ENCODE measurements around the gene TUBAL3.

The TUBAL3 gene

GRCh38 chr10:5399332-5399731 lies 5.3 kb downstream of the TUBAL3 start:
- H3K9me2 ChIP-seq (replicated peaks; ENCODE audit: low read depth, low read length): no peaks in the 10 kb centered on the region

GRCh38 chr10:5396556-5397300 lies 7.9 kb downstream of the TUBAL3 start:
- no peaks in the 10 kb centered on the region for H3K27me3 ChIP-seq (ENCODE audit: insufficient read depth, low read length, poor library complexity, severe bottlenecking)
- H3K4me2 ChIP-seq (ENCODE audit: low read depth, low read length, poor library complexity, severe bottlenecking): no peak overlapping the region
- H2AFZ ChIP-seq (ENCODE audit: low read length): no peak overlapping the region
- no peaks in the 10 kb centered on the region for H4K20me1 ChIP-seq (ENCODE audit: insufficient read depth, low read length, poor library complexity, severe bottlenecking)
- peaks cover 1% of the 10 kb centered on the region; the same call in 1 of the 2 replicates for H3K9me3 ChIP-seq (ENCODE audit: insufficient read depth, low read depth, low read length)
- H3K9me2 ChIP-seq (replicated peaks; ENCODE audit: low read depth, low read length): no peaks in the 10 kb centered on the region
- no peak for TF ChIP-seq EZH2phosphoT487 (IDR thresholded peaks at IDR 0.05; ENCODE audit: borderline replicate concordance)
- no peak for TF ChIP-seq CTCF (conservative IDR thresholded peaks at IDR 0.05; ENCODE audit: low read length)
- no peaks in the 10 kb centered on the region for H3K79me2 ChIP-seq (ENCODE audit: insufficient read depth, low read length)
- no peak overlapping the region for H3K9ac ChIP-seq (ENCODE audit: low read depth, low read length, poor library complexity, severe bottlenecking)
- no peaks in the 10 kb centered on the region for H3K36me3 ChIP-seq (ENCODE audit: insufficient read depth, low read length)
- H3K4me1 ChIP-seq (ENCODE audit: insufficient read depth, low read length, poor library complexity, severe bottlenecking): no peaks in the 10 kb centered on the region
- H3F3A ChIP-seq (ENCODE audit: low read depth): no peaks in the 10 kb centered on the region
- H3K4me3 ChIP-seq (ENCODE audit: low read length, poor library complexity, severe bottlenecking): no peak overlapping the region

More at GRCh38 chr10:5399332-5399731, 5.3 kb downstream of the TUBAL3 start:
- no peaks in the 10 kb centered on the region for H3K27me3 ChIP-seq (ENCODE audit: insufficient read depth, low read length, poor library complexity, severe bottlenecking)
- H3K36me3 ChIP-seq (ENCODE audit: insufficient read depth, low read length): no peaks in the 10 kb centered on the region
- no peaks in the 10 kb centered on the region for H3K79me2 ChIP-seq (ENCODE audit: insufficient read depth, low read length)
- H2AFZ ChIP-seq (ENCODE audit: low read length): no peak overlapping the region
- TF ChIP-seq CTCF (conservative IDR thresholded peaks at IDR 0.05; ENCODE audit: low read length): no peak
- no peak for TF ChIP-seq EZH2phosphoT487 (IDR thresholded peaks at IDR 0.05; ENCODE audit: borderline replicate concordance)
- H3K9me3 ChIP-seq (ENCODE audit: insufficient read depth, low read depth, low read length): no peaks in the 10 kb centered on the region
- no peak overlapping the region for H3K9ac ChIP-seq (ENCODE audit: low read depth, low read length, poor library complexity, severe bottlenecking)
- H3K4me1 ChIP-seq (ENCODE audit: insufficient read depth, low read length, poor library complexity, severe bottlenecking): no peaks in the 10 kb centered on the region
- no peaks in the 10 kb centered on the region for H4K20me1 ChIP-seq (ENCODE audit: insufficient read depth, low read length, poor library complexity, severe bottlenecking)
- H3F3A ChIP-seq (ENCODE audit: low read depth): no peaks in the 10 kb centered on the region
- no peak overlapping the region for H3K4me3 ChIP-seq (ENCODE audit: low read length, poor library complexity, severe bottlenecking)
- no peak overlapping the region for H3K4me2 ChIP-seq (ENCODE audit: low read depth, low read length, poor library complexity, severe bottlenecking)

- Histone ChIP-seq H3F3A (ENCODE audit: low read depth) (no peaks in the 10 kb centered on the region), H4K20me1 (ENCODE audit: insufficient read depth, low read length, poor library complexity, severe bottlenecking) (no peaks in the 10 kb centered on the region), H3K9me3 (ENCODE audit: insufficient read depth, low read depth, low read length) (peaks cover 17% of the 10 kb centered on the region), H3K4me2 (ENCODE audit: low read depth, low read length, poor library complexity, severe bottlenecking) (no peak overlapping the region), H3K79me2 (ENCODE audit: insufficient read depth, low read length) (no peaks in the 10 kb centered on the region), H3K9me2 (replicated peaks; ENCODE audit: low read depth, low read length) (no peaks in the 10 kb centered on the region), H3K36me3 (ENCODE audit: insufficient read depth, low read length) (no peaks in the 10 kb centered on the region), H3K27me3 (ENCODE audit: insufficient read depth, low read length, poor library complexity, severe bottlenecking) (no peaks in the 10 kb centered on the region), H3K4me1 (ENCODE audit: insufficient read depth, low read length, poor library complexity, severe bottlenecking) (no peaks in the 10 kb centered on the region), H2AFZ (ENCODE audit: low read length) (no peak overlapping the region), H3K9ac (ENCODE audit: low read depth, low read length, poor library complexity, severe bottlenecking) (no peak overlapping the region), H3K4me3 (ENCODE audit: low read length, poor library complexity, severe bottlenecking) (no peak overlapping the region)
- TF ChIP-seq EZH2phosphoT487 (IDR thresholded peaks at IDR 0.05; ENCODE audit: borderline replicate concordance) (no peak), CTCF (conservative IDR thresholded peaks at IDR 0.05; ENCODE audit: low read length) (no peak)
Measured at GRCh38 chr10:5395168-5395567, 9.5 kb downstream of the TUBAL3 start.
